ENCODE data around the gene C9. TPM values are rescaled to one million over a fixed set of nuclear protein-coding genes. Genes with fewer than 3 reads are reported as not detected.

C9 gene
- polyA plus RNA-seq, 1 donor (not counting 4 experiments of a cell fraction or from before 2014, with no cell fraction given) = 0.04 TPM

GRCh38 chr5:39355324-39355723 lies 9.0 kb downstream of the C9 start:
- Histone ChIP-seq H4K20me1 (ENCODE audit: control insufficient read depth, extremely low read depth, insufficient read depth, low read length) (no peaks in the 10 kb centered on the region), H3K4me3 (ENCODE audit: control insufficient read depth in 2 of 3, extremely low read depth in 1 of 3, insufficient read depth in 2 of 3, low read depth in 1 of 3, low read length in 3 of 3) (no peak overlapping the region), H3K27me3 (ENCODE audit: control insufficient read depth, extremely low read depth, insufficient read depth, low read length) (no peaks in the 10 kb centered on the region), H3K27ac (ENCODE audit: control insufficient read depth, insufficient read depth, low read length) (no peak overlapping the region), H3K4me1 (ENCODE audit: control insufficient read depth, extremely low read depth, insufficient read depth, low read length) (peaks cover 28% of the 10 kb centered on the region), H3K4me2 (ENCODE audit: control insufficient read depth, extremely low read depth, insufficient read depth, low read depth, low read length) (no peak overlapping the region), H3K36me3 (ENCODE audit: control insufficient read depth in 2 of 2, extremely low read depth in 1 of 2, insufficient read depth in 2 of 2, low read length in 2 of 2) (no peaks in the 10 kb centered on the region), H3K9me3 (ENCODE audit: control insufficient read depth, low read depth, low read length) (peaks cover 6% of the 10 kb centered on the region), H3K9me1 (ENCODE audit: control insufficient read depth, extremely low read depth, insufficient read depth, low read length) (no peaks in the 10 kb centered on the region), H2AFZ (ENCODE audit: control insufficient read depth, low read length) (no peak overlapping the region), H3K9ac (ENCODE audit: control insufficient read depth, extremely low read depth, insufficient read depth, low read length) (no peak overlapping the region), H3K79me2 (ENCODE audit: control insufficient read depth, insufficient read depth, low read length) (no peaks in the 10 kb centered on the region)
- dilution Hi-C loops (cut with MboI; ENCODE audit: extremely low pct_ligation_motif_present, low sequenced_read_pairs) = no loop called here
- TF ChIP-seq EZH2 (IDR thresholded peaks at IDR 0.05; ENCODE audit: low read length) = no peak
- TF ChIP-seq, protein P1, sequence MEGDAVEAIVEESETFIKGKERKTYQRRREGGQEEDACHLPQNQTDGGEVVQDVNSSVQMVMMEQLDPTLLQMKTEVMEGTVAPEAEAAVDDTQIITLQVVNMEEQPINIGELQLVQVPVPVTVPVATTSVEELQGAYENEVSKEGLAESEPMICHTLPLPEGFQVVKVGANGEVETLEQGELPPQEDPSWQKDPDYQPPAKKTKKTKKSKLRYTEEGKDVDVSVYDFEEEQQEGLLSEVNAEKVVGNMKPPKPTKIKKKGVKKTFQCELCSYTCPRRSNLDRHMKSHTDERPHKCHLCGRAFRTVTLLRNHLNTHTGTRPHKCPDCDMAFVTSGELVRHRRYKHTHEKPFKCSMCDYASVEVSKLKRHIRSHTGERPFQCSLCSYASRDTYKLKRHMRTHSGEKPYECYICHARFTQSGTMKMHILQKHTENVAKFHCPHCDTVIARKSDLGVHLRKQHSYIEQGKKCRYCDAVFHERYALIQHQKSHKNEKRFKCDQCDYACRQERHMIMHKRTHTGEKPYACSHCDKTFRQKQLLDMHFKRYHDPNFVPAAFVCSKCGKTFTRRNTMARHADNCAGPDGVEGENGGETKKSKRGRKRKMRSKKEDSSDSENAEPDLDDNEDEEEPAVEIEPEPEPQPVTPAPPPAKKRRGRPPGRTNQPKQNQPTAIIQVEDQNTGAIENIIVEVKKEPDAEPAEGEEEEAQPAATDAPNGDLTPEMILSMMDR (optimal IDR thresholded peaks at IDR 0.05 in 1 of 3, IDR thresholded peaks at IDR 0.05 in 1 of 3, conservative IDR thresholded peaks at IDR 0.05 in 1 of 3; ENCODE audit: extremely low read depth in 1 of 3, insufficient read depth in 2 of 3, low read length in 3 of 3) = no peak
- FAIRE-seq = no peak
- no peak for DNase-seq (ENCODE audit: low read depth, low spot score)

DNA sequence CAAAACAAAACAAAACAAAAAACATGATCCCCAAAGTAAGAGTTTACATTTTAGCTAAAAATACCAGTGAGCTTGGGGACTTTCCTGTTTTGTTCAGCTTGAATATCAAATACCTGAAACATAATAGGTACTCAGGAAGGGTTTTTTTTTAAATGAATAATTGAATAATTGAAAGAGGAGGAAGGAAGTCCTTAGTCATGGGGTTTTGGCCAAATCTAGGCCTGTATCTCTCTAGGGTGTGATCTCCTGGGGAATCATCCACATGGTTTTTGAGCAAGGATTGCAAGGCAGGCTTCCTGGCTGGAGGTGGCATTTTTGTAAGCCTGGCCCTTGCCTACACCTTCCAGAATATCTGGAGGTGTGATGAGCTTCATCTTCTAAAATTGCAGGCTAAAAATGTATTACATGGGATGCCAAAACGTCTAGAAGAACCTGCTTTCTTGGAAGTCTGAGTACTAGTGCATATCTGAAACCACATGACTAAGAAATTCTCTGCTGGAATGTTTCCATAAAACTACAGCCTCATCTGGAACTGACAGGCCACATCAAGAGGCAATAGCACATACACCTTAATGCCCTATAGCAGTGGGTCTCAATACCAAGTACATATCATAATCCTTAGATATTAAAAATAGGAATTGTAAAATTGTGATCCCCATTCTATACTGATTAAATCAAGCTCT lies 10.4 kb downstream of the C9 start:
- H3K36me3 ChIP-seq (ENCODE audit: control insufficient read depth in 2 of 2, extremely low read depth in 1 of 2, insufficient read depth in 2 of 2, low read length in 2 of 2) = no peaks in the 10 kb centered on the region
- dilution Hi-C loops (cut with MboI; ENCODE audit: extremely low pct_ligation_motif_present, low sequenced_read_pairs) = no loop called here
- H3K79me2 ChIP-seq (ENCODE audit: control insufficient read depth, insufficient read depth, low read length) = no peaks in the 10 kb centered on the region
- H3K9ac ChIP-seq (ENCODE audit: control insufficient read depth, extremely low read depth, insufficient read depth, low read length) = no peak overlapping the region
- peaks cover 4% of the 10 kb centered on the region for H3K9me3 ChIP-seq (ENCODE audit: control insufficient read depth, low read depth, low read length)
- H3K4me1 ChIP-seq (ENCODE audit: control insufficient read depth, extremely low read depth, insufficient read depth, low read length) = peaks cover 15% of the 10 kb centered on the region
- no peak overlapping the region for H3K4me2 ChIP-seq (ENCODE audit: control insufficient read depth, extremely low read depth, insufficient read depth, low read depth, low read length)
- no peaks in the 10 kb centered on the region for H4K20me1 ChIP-seq (ENCODE audit: control insufficient read depth, extremely low read depth, insufficient read depth, low read length)
- no peaks in the 10 kb centered on the region for H3K27me3 ChIP-seq (ENCODE audit: control insufficient read depth, extremely low read depth, insufficient read depth, low read length)
- peak overlapping the region; percentile 41 for H3K27ac ChIP-seq (ENCODE audit: control insufficient read depth, insufficient read depth, low read length)
- TF ChIP-seq EZH2 (IDR thresholded peaks at IDR 0.05; ENCODE audit: low read length) = no peak
- TF ChIP-seq, protein P1 (optimal IDR thresholded peaks at IDR 0.05 in 1 of 3, IDR thresholded peaks at IDR 0.05 in 1 of 3, conservative IDR thresholded peaks at IDR 0.05 in 1 of 3; ENCODE audit: extremely low read depth in 1 of 3, insufficient read depth in 2 of 3, low read length in 3 of 3) = no peak
- no peak overlapping the region for H3K4me3 ChIP-seq (ENCODE audit: control insufficient read depth in 2 of 3, extremely low read depth in 1 of 3, insufficient read depth in 2 of 3, low read depth in 1 of 3, low read length in 3 of 3)
- FAIRE-seq = peak; percentile 66
- H2AFZ ChIP-seq (ENCODE audit: control insufficient read depth, low read length) = peak overlapping the region; percentile 57
- no peaks in the 10 kb centered on the region for H3K9me1 ChIP-seq (ENCODE audit: control insufficient read depth, extremely low read depth, insufficient read depth, low read length)
- no peak for DNase-seq (ENCODE audit: low read depth, low spot score)
